Pancreas (tissue), 10 donors: Measurements from ENCODE around the gene GNAL. TPM values are rescaled to one million over a fixed set of nuclear protein-coding genes. Genes with fewer than 3 reads are reported as not detected.
"Not testable (repeated sequence)": the region's sequence is repeated elsewhere in the genome, so short reads cannot be mapped to it uniquely, and the experiment has no call there.

Experiments
- ATAC-seq, 4 donors: fragments of 200-7000 bp; cut with Tn5 transposase; one replicate each; pipeline versions ENCODE4 v1.8.0 to v1.9.1; 2020; ENCODE audit warnings: mild to moderate bottlenecking in 4 of 4, moderate library complexity in 4 of 4
- DNase-seq, 6 donors: peaks; one replicate each; pipeline ENCODE4 v3.0.0-alpha.2; 2020
- FAIRE-seq: peaks from 2 replicates; lab custom pipeline; 2012; peaks lifted over from hg19 to GRCh38; lab: Jason Lieb, UNC
- H3K27ac ChIP-seq, 4 donors: fragments of 200-600 bp; sonication (generic); 1 replicate in 3 of 4; 2 replicates in 1 of 4; pipeline versions ENCODE4 v1.5.0 to v1.8.0; 2020
- H3K27me3 ChIP-seq, 4 donors: fragments of 200-600 bp; one replicate each; pipeline ENCODE4 v1.8.0; 2021
- H3K36me3 ChIP-seq, 3 donors: fragments of 200-600 bp; sonication (generic) in 1 of 3; one replicate each; pipeline versions ENCODE4 v1.5.0 to v1.8.0; 2020 to 2021
- H3K4me1 ChIP-seq, 3 donors: fragments of 200-600 bp; one replicate each; pipeline ENCODE4 v1.8.0; 2021
- H3K4me3 ChIP-seq, 4 donors: fragments of 200-600 bp; sonication (generic) in 2 of 4; one replicate each; pipeline versions ENCODE4 v1.5.0 to v1.8.0; 2020 to 2021
- H3K9me3 ChIP-seq, 4 donors: fragments of 200-600 bp; one replicate each; pipeline ENCODE4 v1.8.0; 2021
- CTCF ChIP-seq, 4 donors: fragments of 200-600 bp; sonication (generic) in 3 of 4; IDR thresholded peaks; one replicate each; pipeline versions ENCODE4 v1.5.0 to v1.8.0; 2021; ENCODE audit warnings: antibody characterized with exemption in 4 of 4
- WGBS, 2 donors: extraction: QIAGEN DNeasy Blood & Tissue Kit; methylation state at CpG; one replicate each; pipeline ENCODE4 v1.1.7; 2013; 5-methylcytosine and 5-hydroxymethylcytosine counted together
- intact Hi-C, 3 donors: fragments of 100-400 bp; cut with DNase I; formaldehyde crosslinking; loops; one replicate each; pipeline versions ENCODE4 v1.11.1 to v1.14.2; 2022
- polyA plus RNA-seq, 2 donors: library from polyadenylated mRNA; stranded (reverse); fragments of 200-250 nt; gene quantifications; one replicate each; pipeline ENCODE4 v1.2.3, GENCODE V29; 2013
- total RNA-seq, 6 donors: library from RNA; stranded (reverse); fragmentation: NEBNext Ultra II Directional in 4 of 6; extraction: Animal tissue kit (Norgen Biotek cat#: 25700) in 4 of 6; gene quantifications; one replicate each; pipeline versions ENCODE4 v1.2.1 to v1.2.4, GENCODE V29; 2021 to 2023
- donor health status: healthy with polysubstance abuse.
- donor health status: DM: no; HTN: no; CAD: no; lungs with moderate emphysema.
- donor health status: DM: no; HTN: no; CAD: no.
- donor health status: control.
- donor health status: control.
- donor health status: Bipolar disorder and iron deficiency.
- donor health status: DM: yes; HTN: yes; CAD: no.
- donor health status: DM: no; HTN: no; CAD: no.
- donor health status: DM: no; HTN: no; CAD: no.
- donor health status: DM: yes; HTN: yes; CAD: no.

Gene GNAL
- total and polyA plus RNA-seq, 8 donors = 0.22 to 2.2 (median 0.71) TPM

- Histone ChIP-seq H3K27ac (no peak overlapping the region), H3K4me3 (no peak overlapping the region), H3K9me3 (no peaks in the 10 kb centered on the region), H3K36me3 (peaks cover 0 to 43% (median 12%) of the 10 kb centered on the region in 3 donors), H3K27me3 (no peaks in the 10 kb centered on the region), H3K4me1 (no peaks in the 10 kb centered on the region)
- no peak for FAIRE-seq
- intact Hi-C loops = loop anchor here in 1 of 3 donors (10.0 kb wide), 1 partner anchor 164 kb away; no protein-coding TSS in a partner anchor
- no peak for TF ChIP-seq CTCF (IDR thresholded peaks at IDR 0.05)
- no peak for ATAC-seq
- DNase-seq = no peak
- WGBS, 2 donors = 90 to 92% methylated on average over 2 of the region's 2 CpGs
Observed at GRCh38 chr18:11888726-11889125, 199.7 kb downstream of the GNAL start.

- Histone ChIP-seq H3K9me3 (no peaks in the 10 kb centered on the region), H3K4me3 (no peak overlapping the region), H3K4me1 (no peaks in the 10 kb centered on the region), H3K27ac (no peak overlapping the region), H3K36me3 (peaks cover 0 to 43% (median 12%) of the 10 kb centered on the region in 3 donors), H3K27me3 (no peaks in the 10 kb centered on the region)
- DNase-seq = no peak
- WGBS, 2 donors = 97% methylated on average over 5 of the region's 5 CpGs
- intact Hi-C loops = loop anchor here in 1 of 3 donors (10.0 kb wide), 1 partner anchor 164 kb away; no protein-coding TSS in a partner anchor
- no peak for TF ChIP-seq CTCF (IDR thresholded peaks at IDR 0.05)
- no peak for FAIRE-seq
- ATAC-seq = no peak
Observed at GRCh38 chr18:11889284-11889683, 200.2 kb downstream of the GNAL start.

GRCh38 chr18:11891737-11892136, 202.7 kb downstream of the GNAL start:
- Histone ChIP-seq H3K4me1 (no peaks in the 10 kb centered on the region), H3K4me3 (no peak overlapping the region), H3K27me3 (no peaks in the 10 kb centered on the region), H3K36me3 (peaks cover 7 to 27% (median 9%) of the 10 kb centered on the region in 3 donors), H3K27ac (no peak overlapping the region), H3K9me3 (no peaks in the 10 kb centered on the region)
- 91 to 95% methylated on average over 9 of the region's 9 CpGs for WGBS, 2 donors
- FAIRE-seq (no peak), ATAC-seq (no peak), DNase-seq (no peak)
- TF ChIP-seq CTCF (IDR thresholded peaks at IDR 0.05) = no peak
- intact Hi-C loops = no loop called here

GRCh38 chr18:11892438-11892837, 203.4 kb downstream of the GNAL start:
- H3K9me3 ChIP-seq, DNase-seq, H3K4me3 ChIP-seq, H3K4me1 ChIP-seq, H3K27ac ChIP-seq, H3K27me3 ChIP-seq, ATAC-seq, intact Hi-C loops, FAIRE-seq: not testable (repeated sequence)
- WGBS, 2 donors = 88 to 90% methylated on average over 7 of the region's 7 CpGs
- peaks cover 3 to 22% (median 7%) of the 10 kb centered on the region in 3 donors for H3K36me3 ChIP-seq

GRCh38 chr18:11897781-11898180, 208.7 kb downstream of the GNAL start:
- no peak for FAIRE-seq

More at GRCh38 chr18:11897781-11898180, 208.7 kb downstream of the GNAL start:
- no peaks in the 10 kb centered on the region for H3K4me1 ChIP-seq
- peaks cover 0 to 12% (median 7%) of the 10 kb centered on the region in 3 donors for H3K36me3 ChIP-seq
- no peak for ATAC-seq
- intact Hi-C loops = no loop called here
- TF ChIP-seq CTCF (IDR thresholded peaks at IDR 0.05) = no peak
- H3K9me3 ChIP-seq = no peaks in the 10 kb centered on the region
- H3K27me3 ChIP-seq = no peaks in the 10 kb centered on the region
- no peak overlapping the region for H3K27ac ChIP-seq
- H3K4me3 ChIP-seq = no peak overlapping the region
- DNase-seq = no peak
- 95 to 96% methylated on average over 1 of the region's 1 CpG for whole genome bisulfite sequencing, 2 donors
